AG08395 (cell line): ENCODE data around the gene TOMM6.
"Not testable (repeated sequence)": the region's sequence is repeated elsewhere in the genome, so short reads cannot be mapped to it uniquely, and the experiment has no call there.

ENCODE experiments used
- DNase-seq: peaks from one replicate; pipeline ENCODE4 v3.0.0; 2012; ENCODE audit warnings: mixed read lengths, low spot score

Gene TOMM6

GRCh38 chr6:41785689-41786450 lies 1.6 kb upstream of the TOMM6 start:
- peak; percentile 25 for DNase-seq

- peak; percentile 91 for DNase-seq
Observed at GRCh38 chr6:41786451-41787218, 859 bp upstream of the TOMM6 start.

GRCh38 chr6:41789390-41789724 lies 1.9 kb downstream of the TOMM6 start:
- DNase-seq = no peak

- no peak for DNase-seq
Observed at GRCh38 chr6:41790045-41790444, 2.6 kb downstream of the TOMM6 start.

GRCh38 chr6:41791305-41791704 lies 3.8 kb downstream of the TOMM6 start:
- no peak for DNase-seq

- no peak for DNase-seq
Observed at GRCh38 chr6:41791984-41792383, 4.5 kb downstream of the TOMM6 start.

- no peak for DNase-seq
Observed at GRCh38 chr6:41796474-41796873, 9.0 kb downstream of the TOMM6 start.

- DNase-seq = no peak
Observed at GRCh38 chr6:41798901-41799558, 11.5 kb downstream of the TOMM6 start.

GRCh38 chr6:41799559-41799911 lies 12.0 kb downstream of the TOMM6 start:
- no peak for DNase-seq

- DNase-seq = peak; percentile 15
Observed at GRCh38 chr6:41801380-41801779, 13.9 kb downstream of the TOMM6 start.

- DNase-seq = no peak
Observed at GRCh38 chr6:41805830-41806774, 18.6 kb downstream of the TOMM6 start.

GRCh38 chr6:41811095-41811494 lies 23.6 kb downstream of the TOMM6 start:
- no peak for DNase-seq

GRCh38 chr6:41811946-41812345 lies 24.5 kb downstream of the TOMM6 start:
- DNase-seq = not testable (repeated sequence)

- DNase-seq = no peak
Observed at GRCh38 chr6:41813469-41813868, 26.0 kb downstream of the TOMM6 start.

GRCh38 chr6:41813956-41814355 lies 26.5 kb downstream of the TOMM6 start:
- DNase-seq = no peak

GRCh38 chr6:41814629-41815028 lies 27.1 kb downstream of the TOMM6 start:
- DNase-seq = no peak

- no peak for DNase-seq
Observed at GRCh38 chr6:41815587-41815986, 28.1 kb downstream of the TOMM6 start.

- no peak for DNase-seq
Observed at GRCh38 chr6:41818271-41819054, 31.0 kb downstream of the TOMM6 start.

- no peak for DNase-seq
Observed at GRCh38 chr6:41821266-41821665, 33.8 kb downstream of the TOMM6 start.

- DNase-seq = no peak
Observed at GRCh38 chr6:41822021-41822420, 34.5 kb downstream of the TOMM6 start.

GRCh38 chr6:41823178-41823577 lies 35.7 kb downstream of the TOMM6 start:
- DNase-seq = no peak
